Endothelial cell of umbilical vein (primary cell): Measurements from ENCODE around the gene BMPR1B. TPM values are rescaled to one million over a fixed set of nuclear protein-coding genes. Genes with fewer than 3 reads are reported as not detected.

Experiments
- BruUV-seq: library from RNA; stranded (reverse); fragments of 400-500 nt; replicated peaks from 2 replicates; lab custom pipeline; 2021; lab: Mats Ljungman, UMichigan
- CTCF ChIA-PET: fragments of 300-600, 350-600 bp; sonication (Branson Sonifier 250); formaldehyde crosslinking; loops from one replicate; lab custom pipeline; 2021; ENCODE audit warnings: antibody characterized with exemption, inconsistent platforms; lab: Charles Lee
- POLR2A ChIA-PET: fragments of 300-600, 350-600 bp; sonication (Branson Sonifier 250); formaldehyde crosslinking; loops from one replicate; lab custom pipeline; 2021; ENCODE audit warnings: antibody characterized with exemption, inconsistent platforms; lab: Charles Lee
- DNase-seq: peaks from one replicate; pipeline ENCODE4 v3.0.0-alpha.2; 2011; ENCODE audit warnings: low read depth, low spot score
- FAIRE-seq: peaks from 2 replicates; lab custom pipeline; 2011; peaks lifted over from hg19 to GRCh38; lab: Jason Lieb, UNC
- H2AFZ ChIP-seq: 2 replicates; pipeline ENCODE4 v1.6.0; 2012; ENCODE audit warnings: low read depth, low read length, control low read depth, inconsistent platforms
- H3K27ac ChIP-seq: 2 replicates; pipeline ENCODE4 v1.5.1; 2011; ENCODE audit warnings: low read depth, mild to moderate bottlenecking, control low read depth, low read length, moderate library complexity; ENCODE audit not compliant: insufficient read depth
- H3K27me3 ChIP-seq, 2 experiments: 2 replicates each; pipeline versions ENCODE4 v1.6.0 to v1.6.1; 2011; ENCODE audit warnings: low read length in 2 of 2, mixed read lengths in 1 of 2; ENCODE audit not compliant: control insufficient read depth in 2 of 2, insufficient read depth in 2 of 2
- H3K36me3 ChIP-seq, 2 experiments: 2 replicates in 1 of 2; 3 replicates in 1 of 2; pipeline ENCODE4 v1.5.1; 2011; ENCODE audit warnings: low read length in 2 of 2, mild to moderate bottlenecking in 1 of 2, moderate library complexity in 1 of 2; ENCODE audit not compliant: control insufficient read depth in 2 of 2, insufficient read depth in 2 of 2; ENCODE audit errors: extremely low read depth in 1 of 2
- H3K4me1 ChIP-seq: 3 replicates; pipeline ENCODE4 v1.5.1; 2011; ENCODE audit warnings: mild to moderate bottlenecking, low read length; ENCODE audit not compliant: control insufficient read depth, insufficient read depth; ENCODE audit errors: extremely low read depth
- H3K4me2 ChIP-seq: 2 replicates; pipeline ENCODE4 v1.6.1; 2011; ENCODE audit warnings: low read length, control low read depth, mixed read lengths; ENCODE audit not compliant: insufficient read depth
- H3K4me3 ChIP-seq, 3 experiments: fragments of 200-600 bp in 1 of 3; sonication (generic), shearing (Covaris generic) in 1 of 3; replicated peaks in 1 of 3; 2 replicates each; pipeline ENCODE4 v1.5.1; 2011 to 2016; ENCODE audit warnings: control low read depth in 3 of 3, low read length in 3 of 3, mild to moderate bottlenecking in 2 of 3, inconsistent platforms in 1 of 3, low read depth in 1 of 3, moderate library complexity in 1 of 3; ENCODE audit not compliant: insufficient read depth in 1 of 3
- H3K79me2 ChIP-seq: 2 replicates; pipeline ENCODE4 v1.6.0; 2012; ENCODE audit warnings: low read length, inconsistent platforms; ENCODE audit not compliant: control insufficient read depth, insufficient read depth
- H3K9ac ChIP-seq: replicated peaks from 2 replicates; pipeline ENCODE3; 2011; ENCODE audit warnings: low read length, control low read depth; ENCODE audit not compliant: insufficient read depth; ENCODE audit errors: extremely low read depth
- H3K9me1 ChIP-seq: replicated peaks from 3 replicates; pipeline ENCODE4 v1.6.0; 2011; ENCODE audit warnings: mild to moderate bottlenecking, low read length; ENCODE audit not compliant: control insufficient read depth, insufficient read depth; ENCODE audit errors: extremely low read depth
- H3K9me3 ChIP-seq: replicated peaks from 2 replicates; pipeline ENCODE4 v1.5.1; 2012; ENCODE audit warnings: low read length, inconsistent platforms; ENCODE audit not compliant: control insufficient read depth, insufficient read depth
- H4K20me1 ChIP-seq: replicated peaks from 2 replicates; pipeline ENCODE3; 2011; ENCODE audit warnings: mild to moderate bottlenecking, low read length; ENCODE audit not compliant: control insufficient read depth, insufficient read depth; ENCODE audit errors: extremely low read depth
- CTCF ChIP-seq, 2 donors: IDR thresholded peaks; 1 replicate in 1 of 2; 2 replicates in 1 of 2; pipeline ENCODE4 v1.5.1; 2011; ENCODE audit warnings: low read length in 2 of 2, mild to moderate bottlenecking in 2 of 2, moderate library complexity in 2 of 2, control low read depth in 1 of 2, inconsistent platforms in 1 of 2, low read depth in 1 of 2; ENCODE audit not compliant: insufficient read depth in 1 of 2; ENCODE audit errors: extremely low read depth in 1 of 2
- EZH2 ChIP-seq: IDR thresholded peaks from 2 replicates; pipeline ENCODE4 v1.6.1; 2012; ENCODE audit warnings: borderline replicate concordance, low read depth, mild to moderate bottlenecking, moderate library complexity, low read length, inconsistent platforms; ENCODE audit not compliant: severe bottlenecking
- FOS ChIP-seq: IDR thresholded peaks from 2 replicates; pipeline ENCODE4 v1.6.1; 2011; ENCODE audit warnings: mild to moderate bottlenecking, low read length, moderate library complexity, borderline replicate concordance; ENCODE audit not compliant: insufficient read depth
- GATA2 ChIP-seq: IDR thresholded peaks from 2 replicates; pipeline ENCODE4 v1.7.0; 2011; ENCODE audit warnings: low read depth, mild to moderate bottlenecking, moderate library complexity, mixed read lengths, low read length; ENCODE audit not compliant: insufficient read length, insufficient read depth
- JUN ChIP-seq: IDR thresholded peaks from 2 replicates; pipeline ENCODE4 v1.6.1; 2011; ENCODE audit warnings: borderline replicate concordance, low read depth; ENCODE audit not compliant: insufficient read length, insufficient read depth
- MAX ChIP-seq: IDR thresholded peaks from 2 replicates; pipeline ENCODE4 v1.6.1; 2011; ENCODE audit not compliant: insufficient read depth, insufficient read length
- MYC ChIP-seq: IDR thresholded peaks from one replicate; pipeline ENCODE4 v1.6.1; 2011; ENCODE audit warnings: mild to moderate bottlenecking, low read depth, low read length
- POLR2A ChIP-seq: IDR thresholded peaks from 2 replicates; pipeline ENCODE4 v1.6.1; 2012; ENCODE audit warnings: low read depth, mild to moderate bottlenecking, control low read depth, low read length
- POLR2AphosphoS5 ChIP-seq: IDR thresholded peaks from 2 replicates; pipeline ENCODE4 v1.6.1; 2012; ENCODE audit warnings: low read depth, mild to moderate bottlenecking, control low read depth, low read length, moderate library complexity; ENCODE audit not compliant: insufficient read depth
- dilution Hi-C: fragments of 300-500 bp; cut with MboI; formaldehyde crosslinking; loops from one replicate; pipeline ENCODE4 v1.15.0; 2019; ENCODE audit warnings: low sequenced_read_pairs; ENCODE audit not compliant: extremely low pct_ligation_motif_present
- intact Hi-C: fragments of 100-400 bp; cut with micrococcal nuclease; formaldehyde crosslinking; loops from one replicate; pipeline ENCODE4 v1.10.0; 2022
- polyA plus RNA-seq, 4 experiments: library from polyadenylated mRNA; depleted of rRNA in 3 of 4; stranded (reverse) in 3 of 4; unstranded in 1 of 4; fragments of >200 nt; gene quantifications; 2 replicates each; pipeline versions ENCODE4 v1.2.1 to v1.2.3, GENCODE V29; 2011 to 2012; ENCODE audit warnings: missing spikeins in 1 of 4
- total RNA-seq: library from RNA; stranded (reverse); gene quantifications from 2 replicates; pipeline ENCODE4 v1.2.3, GENCODE V29; 2021

Gene BMPR1B
- total and polyA plus RNA-seq, 2 donors (not counting 3 experiments of a cell fraction or from before 2014, with no cell fraction given) = 0.28 to 2.1 TPM

- intact Hi-C loops = loop anchor here (5.0 to 10.0 kb wide), 2 partner anchors 435 to 1858 kb away; no protein-coding TSS in a partner anchor
- H3K9me1 ChIP-seq = no peaks in the 10 kb centered on the region
- H3K9ac ChIP-seq = no peak overlapping the region
- no TSS peak for BruUV-seq
- H3K4me3 ChIP-seq = no peak overlapping the region
- H3K27ac ChIP-seq = no peak overlapping the region
- H3K36me3 ChIP-seq = no peaks in the 10 kb centered on the region
- no peaks in the 10 kb centered on the region for H3K4me1 ChIP-seq
- FAIRE-seq (no peak), DNase-seq (no peak)
- no peaks in the 10 kb centered on the region for H3K79me2 ChIP-seq
- POLR2A ChIA-PET = no interaction called here
- H4K20me1 ChIP-seq = no peaks in the 10 kb centered on the region
- dilution Hi-C loops = no loop called here
- H2AFZ ChIP-seq = no peak overlapping the region
- TF ChIP-seq JUN (no peak), FOS (no peak), POLR2AphosphoS5 (no peak), CTCF (IDR thresholded peaks at IDR 0.05; ENCODE audit: extremely low read depth in 1 of 2, insufficient read depth in 1 of 2, low read depth in 1 of 2, low read length in 2 of 2) (no peak), GATA2 (no peak), MYC (no peak), EZH2 (no peak), POLR2A (no peak), MAX (no peak)
- no peaks in the 10 kb centered on the region for H3K9me3 ChIP-seq
- no peaks in the 10 kb centered on the region for H3K27me3 ChIP-seq
- CTCF ChIA-PET = no interaction called here
- no peak overlapping the region for H3K4me2 ChIP-seq
Measured at GRCh38 chr4:94739741-94740140, 18.0 kb upstream of the BMPR1B start.
